Measurements from ENCODE around the gene MYO6.
"Not testable (repeated sequence)": the region's sequence is repeated elsewhere in the genome, so short reads cannot be mapped to it uniquely, and the experiment has no call there.

Gene MYO6

GRCh38 chr6:75863784-75864183 lies 114.7 kb downstream of the MYO6 start:
- no peak overlapping the region for H3K9ac ChIP-seq (ENCODE audit: low read depth, low read length)
- no peaks in the 10 kb centered on the region for H3K4me1 ChIP-seq (ENCODE audit: insufficient read depth, low read length)
- no peaks in the 10 kb centered on the region for H3K9me3 ChIP-seq (ENCODE audit: control insufficient read depth, insufficient read depth, low read length)
- H3K36me3 ChIP-seq (ENCODE audit: insufficient read depth, low read length): no peaks in the 10 kb centered on the region; the same call in 1 of the 2 replicates

- H3K4me1 ChIP-seq (ENCODE audit: insufficient read depth, low read length): no peaks in the 10 kb centered on the region
- no peak overlapping the region for H3K9ac ChIP-seq (ENCODE audit: low read depth, low read length)
- H3K36me3 ChIP-seq (ENCODE audit: insufficient read depth, low read length): no peaks in the 10 kb centered on the region; the same call in 1 of the 2 replicates
- H3K9me3 ChIP-seq (ENCODE audit: control insufficient read depth, insufficient read depth, low read length): no peaks in the 10 kb centered on the region
These were observed 115.4 kb downstream of the MYO6 start for GRCh38 chr6:75864446-75864845.

GRCh38 chr6:75870389-75870788 lies 121.3 kb downstream of the MYO6 start:
- H3K4me1 ChIP-seq (ENCODE audit: insufficient read depth, low read length): no peaks in the 10 kb centered on the region
- no peaks in the 10 kb centered on the region for H3K9me3 ChIP-seq (ENCODE audit: control insufficient read depth, insufficient read depth, low read length)
- H3K36me3 ChIP-seq (ENCODE audit: insufficient read depth, low read length): peaks cover 4% of the 10 kb centered on the region
- H3K9ac ChIP-seq (ENCODE audit: low read depth, low read length): no peak overlapping the region

- Histone ChIP-seq H3K4me1 (ENCODE audit: insufficient read depth, low read length) (no peaks in the 10 kb centered on the region), H3K36me3 (ENCODE audit: insufficient read depth, low read length) (peaks cover 4% of the 10 kb centered on the region), H3K9ac (ENCODE audit: low read depth, low read length) (no peak overlapping the region), H3K9me3 (ENCODE audit: control insufficient read depth, insufficient read depth, low read length) (no peaks in the 10 kb centered on the region)
These were observed 125.2 kb downstream of the MYO6 start for GRCh38 chr6:75874224-75874623.

DNA sequence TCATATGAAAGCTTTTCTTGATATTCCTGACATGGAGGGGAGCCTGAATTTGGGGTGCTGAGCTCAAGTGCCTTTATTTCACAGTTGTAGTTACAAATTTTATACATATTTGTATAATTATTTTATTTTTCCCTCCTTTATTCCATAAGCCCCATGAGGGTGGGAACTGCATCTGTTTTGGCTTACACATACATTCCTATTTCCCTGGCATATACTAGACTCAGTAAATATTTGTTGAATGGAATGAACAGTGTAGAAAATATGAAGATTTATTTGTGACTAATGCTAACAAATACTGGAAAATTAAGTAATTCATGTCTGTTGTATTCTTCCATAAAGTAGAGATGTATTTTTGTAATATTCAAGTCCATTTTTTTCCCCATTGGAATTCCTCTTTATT lies 127.1 kb downstream of the MYO6 start:
- Histone ChIP-seq H3K36me3 (ENCODE audit: insufficient read depth, low read length) (peaks cover 4% of the 10 kb centered on the region), H3K9ac (ENCODE audit: low read depth, low read length) (no peak overlapping the region), H3K9me3 (ENCODE audit: control insufficient read depth, insufficient read depth, low read length) (no peaks in the 10 kb centered on the region), H3K4me1 (ENCODE audit: insufficient read depth, low read length) (no peaks in the 10 kb centered on the region)

- Histone ChIP-seq H3K4me1 (ENCODE audit: insufficient read depth, low read length) (no peaks in the 10 kb centered on the region), H3K9me3 (ENCODE audit: control insufficient read depth, insufficient read depth, low read length) (no peaks in the 10 kb centered on the region), H3K9ac (ENCODE audit: low read depth, low read length) (no peak overlapping the region), H3K36me3 (ENCODE audit: insufficient read depth, low read length) (no peaks in the 10 kb centered on the region)
These were observed 131.3 kb downstream of the MYO6 start for GRCh38 chr6:75880305-75880704.

GRCh38 chr6:75882734-75883133 lies 133.7 kb downstream of the MYO6 start:
- Histone ChIP-seq H3K36me3 (ENCODE audit: insufficient read depth, low read length) (no peaks in the 10 kb centered on the region), H3K9ac (ENCODE audit: low read depth, low read length) (no peak overlapping the region), H3K4me1 (ENCODE audit: insufficient read depth, low read length) (no peaks in the 10 kb centered on the region)

GRCh38 chr6:75884822-75885221 lies 135.8 kb downstream of the MYO6 start:
- Histone ChIP-seq H3K9ac (ENCODE audit: low read depth, low read length) (no peak overlapping the region), H3K9me3 (ENCODE audit: control insufficient read depth, insufficient read depth, low read length) (no peaks in the 10 kb centered on the region), H3K36me3 (ENCODE audit: insufficient read depth, low read length) (no peaks in the 10 kb centered on the region), H3K4me1 (ENCODE audit: insufficient read depth, low read length) (no peaks in the 10 kb centered on the region)

More at GRCh38 chr6:75882734-75883133, 133.7 kb downstream of the MYO6 start:
- no peaks in the 10 kb centered on the region for H3K9me3 ChIP-seq (ENCODE audit: control insufficient read depth, insufficient read depth, low read length)

- Histone ChIP-seq H3K9me3 (ENCODE audit: control insufficient read depth, insufficient read depth, low read length) (no peaks in the 10 kb centered on the region), H3K36me3 (ENCODE audit: insufficient read depth, low read length) (peaks cover 3% of the 10 kb centered on the region; the same call in 1 of the 2 replicates), H3K9ac (ENCODE audit: low read depth, low read length) (no peak overlapping the region), H3K4me1 (ENCODE audit: insufficient read depth, low read length) (no peaks in the 10 kb centered on the region)
These were observed 143.3 kb downstream of the MYO6 start for GRCh38 chr6:75892384-75892783.

DNA sequence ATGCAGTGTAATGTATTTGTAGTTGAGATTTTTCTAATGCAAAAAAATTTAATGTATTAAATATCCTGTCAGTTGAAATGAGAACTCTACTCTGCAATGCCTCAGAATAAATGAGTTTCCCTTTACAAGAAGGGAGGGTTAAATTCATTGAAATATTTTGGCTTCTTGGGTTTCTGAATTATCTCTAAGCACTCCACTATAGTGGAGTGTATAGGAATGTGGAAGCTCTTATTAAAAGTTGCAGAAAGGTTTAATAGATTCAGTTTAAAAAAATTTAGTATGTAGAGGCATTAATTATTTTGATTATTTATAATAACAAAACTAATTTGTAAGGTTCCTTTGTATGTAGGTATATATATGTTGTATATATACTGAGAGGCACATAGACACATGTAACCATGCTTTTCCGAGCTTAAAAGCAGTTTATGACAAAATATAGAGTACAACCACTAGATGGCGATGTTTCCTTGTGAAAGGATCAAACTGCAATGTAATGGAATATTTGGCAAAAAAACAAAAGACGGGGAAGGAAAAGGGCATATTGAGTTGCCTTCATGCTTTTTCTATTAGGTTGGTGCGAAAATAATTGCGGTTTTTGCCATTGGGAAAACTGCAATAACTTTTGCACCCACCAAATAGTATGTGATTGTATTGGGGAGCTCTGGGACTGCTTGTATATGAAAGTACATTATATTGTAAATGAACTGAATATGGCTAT lies 144.2 kb downstream of the MYO6 start:
- Histone ChIP-seq H3K4me1 (ENCODE audit: insufficient read depth, low read length) (no peaks in the 10 kb centered on the region), H3K9ac (ENCODE audit: low read depth, low read length) (no peak overlapping the region), H3K36me3 (ENCODE audit: insufficient read depth, low read length) (peaks cover 3% of the 10 kb centered on the region; the same call in 1 of the 2 replicates), H3K9me3 (ENCODE audit: control insufficient read depth, insufficient read depth, low read length) (no peaks in the 10 kb centered on the region)

DNA sequence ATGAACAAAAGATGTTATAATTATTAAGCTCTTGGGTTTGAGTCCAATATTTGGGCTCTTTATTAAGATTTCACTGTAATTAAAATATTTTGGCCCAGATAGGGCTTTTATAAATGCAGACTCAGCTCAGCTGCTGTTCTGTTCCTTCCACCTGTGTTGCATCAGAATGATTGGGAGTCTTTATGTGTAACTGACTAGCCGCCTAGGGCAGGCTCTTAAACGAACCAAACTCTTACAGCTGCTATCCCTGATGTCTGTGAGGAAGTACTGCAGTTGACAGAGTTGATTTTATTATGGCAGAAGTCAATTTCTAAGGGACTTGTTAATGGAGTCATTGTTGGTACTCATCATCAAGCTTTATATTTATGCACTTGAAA lies 144.7 kb downstream of the MYO6 start:
- Histone ChIP-seq H3K4me1 (ENCODE audit: insufficient read depth, low read length) (no peaks in the 10 kb centered on the region), H3K9me3 (ENCODE audit: control insufficient read depth, insufficient read depth, low read length) (no peaks in the 10 kb centered on the region), H3K9ac (ENCODE audit: low read depth, low read length) (no peak overlapping the region), H3K36me3 (ENCODE audit: insufficient read depth, low read length) (peaks cover 3% of the 10 kb centered on the region; the same call in 1 of the 2 replicates)

DNA sequence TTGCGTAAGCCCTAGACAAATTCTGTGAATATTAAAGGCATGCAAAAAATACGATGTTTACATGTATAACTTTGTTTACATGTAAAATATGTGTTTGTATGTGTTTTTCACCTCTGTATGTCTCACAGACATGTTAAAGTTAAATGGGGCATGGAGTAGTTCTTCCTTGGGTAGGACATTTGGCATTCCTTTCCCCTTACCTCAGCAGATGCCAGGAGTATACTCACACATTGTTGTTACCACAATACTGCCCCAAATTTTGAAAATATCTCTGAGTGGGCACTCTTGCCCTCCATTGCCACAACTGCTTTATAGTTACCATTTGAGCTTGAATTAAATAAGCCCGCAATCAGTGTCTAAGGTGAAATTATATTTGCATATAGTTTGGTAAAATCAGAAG lies 147.5 kb downstream of the MYO6 start:
- Histone ChIP-seq H3K9me3 (ENCODE audit: control insufficient read depth, insufficient read depth, low read length) (no peaks in the 10 kb centered on the region), H3K4me1 (ENCODE audit: insufficient read depth, low read length) (no peaks in the 10 kb centered on the region), H3K9ac (ENCODE audit: low read depth, low read length) (no peak overlapping the region), H3K36me3 (ENCODE audit: insufficient read depth, low read length) (peaks cover 3% of the 10 kb centered on the region; the same call in 1 of the 2 replicates)

GRCh38 chr6:75900216-75900615 lies 151.2 kb downstream of the MYO6 start:
- H3K9ac ChIP-seq (ENCODE audit: low read depth, low read length); H3K4me1 ChIP-seq (ENCODE audit: insufficient read depth, low read length); H3K36me3 ChIP-seq (ENCODE audit: insufficient read depth, low read length); H3K9me3 ChIP-seq (ENCODE audit: control insufficient read depth, insufficient read depth, low read length): not testable (repeated sequence)

DNA sequence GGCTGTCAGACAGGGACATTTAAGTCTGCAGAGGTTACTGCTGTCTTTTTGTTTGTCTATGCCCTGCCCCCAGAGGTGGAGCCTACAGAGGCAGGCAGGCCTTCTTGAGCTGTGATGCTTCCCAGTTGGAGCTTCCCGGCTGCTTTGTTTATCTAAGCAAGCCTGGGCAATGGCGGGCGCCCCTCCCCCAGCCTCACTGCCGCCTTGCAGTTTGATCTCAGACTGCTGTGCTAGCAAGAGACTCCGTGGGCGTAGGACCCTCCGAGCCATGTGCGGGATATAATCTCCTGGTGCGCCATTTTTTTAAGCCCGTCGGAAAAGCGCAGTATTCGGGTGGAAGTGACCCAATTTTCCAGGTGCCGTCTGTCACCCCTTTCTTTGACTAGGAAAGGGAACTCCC lies 156.1 kb downstream of the MYO6 start:
- H3K9me3 ChIP-seq (ENCODE audit: control insufficient read depth, insufficient read depth, low read length); H3K36me3 ChIP-seq (ENCODE audit: insufficient read depth, low read length); H3K9ac ChIP-seq (ENCODE audit: low read depth, low read length); H3K4me1 ChIP-seq (ENCODE audit: insufficient read depth, low read length): not testable (repeated sequence)

- H3K4me1 ChIP-seq (ENCODE audit: insufficient read depth, low read length): no peaks in the 10 kb centered on the region
- H3K36me3 ChIP-seq (ENCODE audit: insufficient read depth, low read length): no peaks in the 10 kb centered on the region
- H3K9ac ChIP-seq (ENCODE audit: low read depth, low read length): no peak overlapping the region
- H3K9me3 ChIP-seq (ENCODE audit: control insufficient read depth, insufficient read depth, low read length): no peaks in the 10 kb centered on the region
These were observed 157.8 kb downstream of the MYO6 start for GRCh38 chr6:75906871-75907270.
